Iris pigment epithelial cell (primary cell): ENCODE data around the gene TCF7L1.
A peak's percentile ranks its signal among the peaks of the same experiment; 100 is the strongest.
"Not testable (repeated sequence)": the region's sequence is repeated elsewhere in the genome, so short reads cannot be mapped to it uniquely, and the experiment has no call there.

Experiments
- DNase-seq: peaks from one replicate; pipeline ENCODE4 v3.0.0-alpha.2; 2011; ENCODE audit warnings: low read depth

The TCF7L1 gene

DNA sequence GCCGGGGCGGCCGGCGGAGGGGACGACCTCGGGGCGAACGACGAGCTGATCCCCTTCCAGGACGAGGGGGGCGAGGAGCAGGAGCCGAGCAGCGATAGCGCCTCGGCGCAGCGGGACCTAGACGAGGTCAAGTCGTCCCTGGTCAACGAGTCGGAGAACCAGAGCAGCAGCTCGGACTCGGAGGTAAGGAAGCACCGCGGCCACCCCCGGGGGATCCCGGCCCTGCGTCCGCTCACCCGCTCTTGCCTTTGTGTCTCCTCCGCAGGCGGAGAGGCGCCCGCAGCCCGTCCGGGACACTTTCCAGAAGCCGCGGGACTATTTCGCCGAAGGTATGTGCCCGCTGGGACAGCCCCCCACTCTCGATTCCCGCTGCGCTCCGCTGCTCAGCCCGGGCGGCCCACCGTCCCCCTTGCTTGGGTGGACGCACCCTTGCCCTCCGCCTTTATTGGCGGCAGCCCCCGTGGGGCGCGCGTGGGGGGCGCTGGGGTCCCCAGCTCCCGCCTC, 611 bp downstream of the TCF7L1 start:
- DNase-seq: peak; percentile 53

- DNase-seq: peak; percentile 64
These were observed 1.2 kb downstream of the TCF7L1 start for GRCh38 chr2:85134255-85134895.

DNA sequence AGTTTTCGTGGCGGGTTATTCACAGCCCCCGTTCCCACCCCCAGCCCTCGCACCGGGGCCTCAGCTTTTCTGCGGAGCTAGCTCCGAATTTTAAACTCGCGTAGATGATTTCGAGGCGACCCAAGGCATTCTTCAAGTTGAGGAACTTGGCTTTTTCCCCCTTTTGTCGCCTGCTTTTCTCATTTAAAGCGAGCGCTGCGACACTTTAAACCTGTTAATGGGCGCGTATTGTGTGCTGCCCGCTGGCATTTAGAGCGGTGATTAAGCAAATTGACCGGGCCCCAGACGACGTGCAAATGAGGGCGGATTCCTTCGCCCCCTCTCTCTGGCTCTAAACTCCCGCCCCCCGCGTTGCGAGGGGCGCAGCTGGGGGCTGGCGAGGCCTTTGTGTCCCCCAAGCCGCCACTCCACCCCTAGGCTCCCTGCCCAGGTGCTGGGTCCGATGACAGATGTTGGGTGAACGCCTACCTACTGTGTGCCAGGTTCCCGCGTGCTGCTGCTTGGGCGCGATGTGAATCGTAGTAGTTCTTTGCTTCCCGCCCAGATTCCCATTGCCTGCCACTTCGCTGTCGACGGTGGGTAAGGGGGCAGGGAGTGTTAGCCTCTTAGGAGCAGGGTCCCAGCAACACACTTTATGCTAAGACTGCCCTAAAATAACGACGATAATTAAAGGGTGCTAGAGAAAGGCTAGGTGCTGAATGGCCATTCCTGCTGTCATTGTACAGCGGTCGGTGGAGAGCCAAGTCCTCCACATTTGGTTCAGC, 1.9 kb downstream of the TCF7L1 start:
- DNase-seq: no peak

GRCh38 chr2:85135660-85135914, 2.4 kb downstream of the TCF7L1 start:
- DNase-seq: no peak

GRCh38 chr2:85137156-85137555, 4.0 kb downstream of the TCF7L1 start:
- no peak for DNase-seq

DNA sequence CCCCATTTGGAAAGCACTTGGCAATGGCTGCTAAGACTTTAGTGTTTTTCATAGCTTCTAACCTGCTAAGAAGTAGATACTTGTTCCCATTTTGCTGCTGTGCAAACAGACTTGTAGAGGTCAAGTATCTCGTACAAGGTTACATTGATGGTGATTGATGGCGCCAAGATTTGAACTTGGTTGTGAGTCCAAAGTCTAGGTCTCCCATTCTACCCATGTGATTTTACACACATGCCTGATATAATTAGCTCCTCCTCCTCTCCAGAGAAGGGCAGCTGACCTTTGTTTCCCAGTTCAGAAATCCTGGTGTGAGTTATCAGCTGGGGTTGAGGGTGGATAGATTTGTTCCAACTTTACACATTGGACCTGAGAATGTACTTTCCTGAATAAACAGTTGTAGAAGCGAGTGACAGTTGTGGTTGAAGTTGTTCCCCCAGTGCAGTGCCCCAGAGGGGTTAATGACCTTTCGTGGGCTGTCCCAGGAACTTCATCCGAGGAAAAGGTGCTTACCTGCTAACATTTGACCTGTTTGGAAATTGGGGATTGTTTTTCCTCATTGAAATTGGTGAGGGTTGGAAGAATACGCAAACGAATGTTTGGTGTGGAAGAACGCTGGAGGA, 10.4 kb downstream of the TCF7L1 start:
- DNase-seq: no peak

DNA sequence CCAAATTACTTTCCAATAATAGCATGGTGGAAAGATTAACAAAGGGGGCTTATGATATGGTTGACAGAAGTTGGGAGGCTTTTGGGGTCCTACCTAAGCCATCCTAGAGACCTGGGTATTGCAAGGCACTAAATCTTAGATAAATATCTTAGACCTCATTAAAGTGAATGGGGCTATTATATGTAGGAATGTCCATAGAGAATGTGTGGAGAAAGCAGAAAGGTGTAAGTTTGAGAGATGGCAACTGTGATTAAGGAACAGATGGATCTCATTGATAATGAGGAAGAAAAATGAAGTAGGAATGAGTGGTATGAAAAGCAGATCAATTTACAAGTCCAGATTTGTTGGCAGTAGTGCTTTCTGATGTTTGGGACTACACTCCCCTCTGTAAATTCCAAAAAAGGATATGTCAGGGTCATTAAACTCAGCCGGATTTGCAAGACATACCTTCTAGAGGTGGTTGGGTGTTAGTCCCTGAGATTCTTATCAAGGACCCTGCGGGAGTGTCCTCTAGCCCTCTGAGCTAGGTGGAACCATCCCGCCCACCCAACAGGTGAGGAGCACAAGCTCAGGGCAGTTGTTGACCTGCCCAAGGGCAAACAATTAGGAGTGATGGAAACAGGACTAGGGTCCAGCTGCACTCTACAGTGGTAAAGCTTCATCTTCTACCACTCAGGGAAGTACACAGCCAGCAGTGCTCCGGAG, 12.1 kb downstream of the TCF7L1 start:
- no peak for DNase-seq

GRCh38 chr2:85148190-85148589, 15.0 kb downstream of the TCF7L1 start:
- no peak for DNase-seq

DNA sequence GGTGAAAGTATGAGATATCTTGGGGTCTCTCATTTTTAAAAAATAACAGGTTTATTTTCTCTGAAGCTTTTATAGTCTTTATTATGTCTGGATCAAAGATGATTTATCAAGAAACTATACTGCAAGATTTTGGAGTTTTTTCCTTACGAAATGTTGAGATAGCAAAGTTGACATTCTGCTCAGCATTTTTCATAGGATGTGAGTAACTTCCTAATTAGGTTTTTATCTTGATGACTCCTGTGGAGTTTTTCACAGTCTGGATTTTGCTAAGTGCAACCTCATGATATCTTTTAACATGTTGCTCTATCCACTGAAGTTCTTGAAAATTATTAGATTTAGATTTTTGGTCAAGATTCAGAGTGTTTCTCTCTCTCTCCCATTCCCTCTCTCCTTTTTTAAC, 17.8 kb downstream of the TCF7L1 start:
- peak; percentile 9 for DNase-seq

- DNase-seq: no peak
These were observed 19.7 kb downstream of the TCF7L1 start for GRCh38 chr2:85152895-85153294.

- DNase-seq: peak; percentile 20
These were observed 21.0 kb downstream of the TCF7L1 start for GRCh38 chr2:85154048-85154753.

GRCh38 chr2:85155082-85155481, 21.9 kb downstream of the TCF7L1 start:
- not testable (repeated sequence) for DNase-seq

DNA sequence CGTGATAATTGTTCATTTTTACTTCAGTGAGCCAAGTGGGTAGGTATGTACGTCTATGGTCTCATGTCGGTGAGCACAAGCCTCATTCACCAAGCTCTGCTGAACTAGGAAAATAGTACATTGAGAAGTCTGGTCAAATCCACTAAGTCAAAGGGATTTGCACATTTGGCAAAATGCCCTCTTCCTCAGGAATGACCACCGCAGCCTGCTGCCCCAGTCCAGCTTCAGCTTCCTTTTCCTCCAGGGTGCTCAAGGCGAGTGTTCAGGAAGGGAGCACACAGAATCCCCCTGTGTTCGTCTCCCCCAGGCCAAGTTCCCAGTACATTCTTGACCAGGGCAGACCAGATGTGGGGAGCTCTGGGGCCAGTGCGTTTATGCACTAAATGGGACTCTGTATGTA, 23.0 kb downstream of the TCF7L1 start:
- DNase-seq: peak; percentile 78

DNA sequence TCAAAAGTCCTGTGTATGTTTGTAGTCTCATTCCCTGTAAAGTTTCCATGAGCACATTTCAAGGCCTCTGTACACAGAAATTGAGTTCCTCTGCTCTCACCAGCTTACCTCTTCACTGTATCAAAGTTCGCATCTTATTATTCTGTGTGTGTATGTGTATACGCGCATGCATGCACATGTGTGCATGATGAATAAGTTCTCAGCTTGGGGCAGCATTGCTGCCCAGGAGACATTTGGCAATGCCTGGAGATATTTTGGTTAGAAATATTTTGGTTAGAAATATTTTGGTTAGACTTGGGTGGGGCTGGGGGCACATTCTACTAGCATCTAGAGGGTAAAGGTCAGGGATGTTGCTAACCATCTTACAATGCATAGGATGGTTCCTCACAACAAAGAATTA, 23.4 kb downstream of the TCF7L1 start:
- no peak for DNase-seq

- no peak for DNase-seq
These were observed 24.2 kb downstream of the TCF7L1 start for GRCh38 chr2:85157345-85157744.

GRCh38 chr2:85158559-85159273, 25.5 kb downstream of the TCF7L1 start:
- no peak for DNase-seq

GRCh38 chr2:85159589-85159988, 26.4 kb downstream of the TCF7L1 start:
- no peak for DNase-seq

GRCh38 chr2:85160966-85161960, 28.1 kb downstream of the TCF7L1 start:
- DNase-seq: no peak

DNA sequence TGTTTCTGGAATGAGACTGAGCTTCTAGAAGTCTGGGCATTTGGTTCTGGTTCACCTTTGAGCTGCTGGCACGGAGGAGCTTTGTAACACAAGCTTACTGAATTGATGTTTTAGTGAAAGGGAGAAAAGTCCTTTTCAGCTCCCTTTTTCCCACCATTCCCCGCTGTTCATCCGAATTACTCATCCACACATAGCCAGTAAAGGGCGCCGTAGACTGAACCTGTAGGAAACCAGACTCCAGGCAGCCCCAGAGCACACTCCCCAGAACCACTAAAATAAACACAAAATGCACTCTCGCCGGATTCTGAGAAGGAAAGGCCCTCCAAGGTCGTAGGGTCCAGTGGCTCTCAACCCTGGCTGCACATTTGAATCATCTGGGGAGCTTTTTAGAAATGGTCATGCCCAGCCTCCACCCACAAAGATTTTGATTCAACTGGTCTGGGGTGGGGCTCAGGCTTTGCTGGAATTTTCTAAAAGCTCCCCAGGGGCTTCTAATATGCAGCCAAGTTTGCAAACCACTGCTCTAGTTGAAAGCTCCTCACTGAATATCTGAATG, 29.6 kb downstream of the TCF7L1 start:
- DNase-seq: peak; percentile 66

- DNase-seq: no peak
These were observed 30.5 kb downstream of the TCF7L1 start for GRCh38 chr2:85163675-85164074.
